ENCODE measurements around the gene OTUD3. TPM values are rescaled to one million over a fixed set of nuclear protein-coding genes. Genes with fewer than 3 reads are reported as not detected.

OTUD3 gene
- total RNA-seq, 1 donor from 2014 or later = 4.9 TPM

- no peaks in the 10 kb centered on the region for H3K36me3 ChIP-seq
- no peaks in the 10 kb centered on the region for H3K4me1 ChIP-seq
- H3K27me3 ChIP-seq = no peaks in the 10 kb centered on the region
- H3K4me3 ChIP-seq = no peak overlapping the region
- DNase-seq (ENCODE audit: extremely low spot score in 2 of 2) = no peak
- H3K27ac ChIP-seq = no peak overlapping the region
- TF ChIP-seq POLR2AphosphoS5 (IDR thresholded peaks at IDR 0.05; ENCODE audit: insufficient read depth in 1 of 2, low read depth in 1 of 2) (no peak), CTCF (IDR thresholded peaks at IDR 0.05) (no peak), POLR2A (IDR thresholded peaks at IDR 0.05) (no peak)
- H3K9me3 ChIP-seq = no peaks in the 10 kb centered on the region
- intact Hi-C loops (cut with DNase I) = no loop called here
Observed at GRCh38 chr1:19946971-19947370, 64.8 kb downstream of the OTUD3 start.

- Histone ChIP-seq H3K27me3 (no peaks in the 10 kb centered on the region), H3K4me3 (no peak overlapping the region), H3K9me3 (no peaks in the 10 kb centered on the region), H3K36me3 (no peaks in the 10 kb centered on the region), H3K27ac (no peak overlapping the region), H3K4me1 (no peaks in the 10 kb centered on the region)
- intact Hi-C loops (cut with DNase I) = no loop called here
- DNase-seq (ENCODE audit: extremely low spot score in 2 of 2) = no peak
- TF ChIP-seq POLR2A (IDR thresholded peaks at IDR 0.05) (no peak), CTCF (IDR thresholded peaks at IDR 0.05) (no peak), POLR2AphosphoS5 (IDR thresholded peaks at IDR 0.05; ENCODE audit: insufficient read depth in 1 of 2, low read depth in 1 of 2) (no peak)
Observed at GRCh38 chr1:19949016-19949415, 66.8 kb downstream of the OTUD3 start.

- TF ChIP-seq POLR2AphosphoS5 (IDR thresholded peaks at IDR 0.05; ENCODE audit: insufficient read depth in 1 of 2, low read depth in 1 of 2) (no peak), POLR2A (IDR thresholded peaks at IDR 0.05) (no peak), CTCF (IDR thresholded peaks at IDR 0.05) (no peak)
- DNase-seq (ENCODE audit: extremely low spot score in 2 of 2) = no peak
- no peaks in the 10 kb centered on the region for H3K4me1 ChIP-seq
- no peak overlapping the region for H3K27ac ChIP-seq
- no peaks in the 10 kb centered on the region for H3K36me3 ChIP-seq
- no peaks in the 10 kb centered on the region for H3K27me3 ChIP-seq
- H3K9me3 ChIP-seq = no peaks in the 10 kb centered on the region
- H3K4me3 ChIP-seq = no peak overlapping the region
- intact Hi-C loops (cut with DNase I) = no loop called here
Observed at GRCh38 chr1:19954059-19954458, 71.9 kb downstream of the OTUD3 start.

- no peak for TF ChIP-seq POLR2A (IDR thresholded peaks at IDR 0.05)
- TF ChIP-seq CTCF (IDR thresholded peaks at IDR 0.05) = no peak
- no peak for TF ChIP-seq POLR2AphosphoS5 (IDR thresholded peaks at IDR 0.05; ENCODE audit: insufficient read depth in 1 of 2, low read depth in 1 of 2)
- no peaks in the 10 kb centered on the region for H3K36me3 ChIP-seq
- no peak overlapping the region for H3K4me3 ChIP-seq
- H3K27me3 ChIP-seq = no peaks in the 10 kb centered on the region
- H3K4me1 ChIP-seq = no peaks in the 10 kb centered on the region
- no peaks in the 10 kb centered on the region for H3K9me3 ChIP-seq
- DNase-seq (ENCODE audit: extremely low spot score in 2 of 2) = no peak
- intact Hi-C loops (cut with DNase I) = no loop called here
- no peak overlapping the region for H3K27ac ChIP-seq
Observed at GRCh38 chr1:19955534-19956170, 73.5 kb downstream of the OTUD3 start.

- TF ChIP-seq POLR2A (IDR thresholded peaks at IDR 0.05) (no peak), POLR2AphosphoS5 (IDR thresholded peaks at IDR 0.05; ENCODE audit: insufficient read depth in 1 of 2, low read depth in 1 of 2) (no peak), CTCF (IDR thresholded peaks at IDR 0.05) (no peak)
- DNase-seq (ENCODE audit: extremely low spot score in 2 of 2) = no peak
- Histone ChIP-seq H3K36me3 (no peaks in the 10 kb centered on the region), H3K27ac (no peak overlapping the region), H3K4me3 (no peak overlapping the region), H3K9me3 (no peaks in the 10 kb centered on the region), H3K4me1 (no peaks in the 10 kb centered on the region), H3K27me3 (no peaks in the 10 kb centered on the region)
- intact Hi-C loops (cut with DNase I) = no loop called here
Observed at GRCh38 chr1:19957779-19958178, 75.6 kb downstream of the OTUD3 start.
